NK-92 (cell line): ENCODE results near the gene RNF135.
"Not testable (repeated sequence)": the region's sequence is repeated elsewhere in the genome, so short reads cannot be mapped to it uniquely, and the experiment has no call there.

Experiments
- DNase-seq: peaks from one replicate; lab custom pipeline; 2025; ENCODE audit not compliant: unreplicated experiment; lab: John Stamatoyannopoulos, UW

RNF135 gene

GRCh38 chr17:30954046-30954830 lies 16.6 kb upstream of the RNF135 start:
- no peak for DNase-seq

GRCh38 chr17:30956764-30957374 lies 14.0 kb upstream of the RNF135 start:
- DNase-seq = no peak

DNA sequence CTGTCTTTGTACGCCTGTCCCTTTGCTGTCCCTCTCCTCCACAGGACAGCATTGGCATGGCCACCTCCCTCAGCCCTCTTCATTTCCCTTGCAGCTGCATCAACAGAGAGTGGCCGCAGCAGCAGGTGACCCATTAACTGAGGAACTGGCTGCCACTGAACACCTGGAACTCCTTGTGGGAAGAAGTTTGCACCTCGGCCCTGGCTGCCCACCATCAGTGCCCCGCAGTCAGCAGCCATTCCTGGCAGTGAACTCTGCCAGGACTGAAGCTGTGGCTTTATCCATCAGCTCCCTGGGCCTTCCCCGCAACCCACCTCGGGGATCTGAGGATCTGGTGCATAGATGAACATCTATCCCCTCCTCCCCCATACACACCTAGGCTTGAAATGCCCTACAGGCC lies 13.1 kb upstream of the RNF135 start:
- no peak for DNase-seq

GRCh38 chr17:30958187-30958586 lies 12.7 kb upstream of the RNF135 start:
- DNase-seq = no peak

GRCh38 chr17:30961209-30962188 lies 9.3 kb upstream of the RNF135 start:
- DNase-seq = no peak

DNA sequence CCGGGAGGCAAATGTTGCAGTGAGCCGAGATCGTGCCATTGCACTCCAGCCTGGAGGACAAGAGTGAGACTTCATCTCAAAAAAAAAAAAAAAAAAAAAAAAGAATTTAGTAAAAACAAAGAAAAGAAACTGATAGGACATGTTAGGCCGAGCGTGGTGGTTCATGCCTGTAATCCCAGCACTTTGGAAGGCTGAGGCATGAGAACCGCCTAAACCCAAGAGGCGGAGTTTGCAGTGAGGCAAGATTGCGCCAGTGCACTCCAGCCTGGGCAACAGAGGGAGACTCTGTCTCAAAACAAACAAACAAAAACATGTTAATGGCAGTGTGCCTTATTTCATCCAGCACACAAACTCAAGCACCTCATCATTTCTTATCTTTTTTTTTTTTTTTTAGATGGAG lies 6.5 kb upstream of the RNF135 start:
- not testable (repeated sequence) for DNase-seq

- no peak for DNase-seq
These were observed 6.0 kb upstream of the RNF135 start for GRCh38 chr17:30964876-30965275.

DNA sequence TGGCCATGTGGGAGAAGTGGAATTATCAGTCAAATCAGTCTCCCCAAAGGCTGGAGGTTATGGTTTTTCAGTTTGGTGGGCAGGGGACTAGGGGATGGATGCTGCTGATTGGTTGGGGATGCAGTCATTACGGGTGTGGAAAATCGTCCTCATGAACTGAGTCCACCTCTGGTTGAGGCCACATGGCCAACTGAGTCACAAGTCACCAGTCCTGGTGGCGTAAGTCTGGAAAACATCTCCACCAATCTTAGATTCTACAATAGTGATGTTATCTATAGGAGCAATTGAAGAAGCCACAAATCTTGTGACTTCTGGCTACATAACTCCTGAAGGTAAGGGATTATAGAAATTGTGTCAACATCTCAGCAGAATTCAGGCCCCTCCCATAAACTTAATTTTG lies 5.2 kb upstream of the RNF135 start:
- no peak for DNase-seq

DNA sequence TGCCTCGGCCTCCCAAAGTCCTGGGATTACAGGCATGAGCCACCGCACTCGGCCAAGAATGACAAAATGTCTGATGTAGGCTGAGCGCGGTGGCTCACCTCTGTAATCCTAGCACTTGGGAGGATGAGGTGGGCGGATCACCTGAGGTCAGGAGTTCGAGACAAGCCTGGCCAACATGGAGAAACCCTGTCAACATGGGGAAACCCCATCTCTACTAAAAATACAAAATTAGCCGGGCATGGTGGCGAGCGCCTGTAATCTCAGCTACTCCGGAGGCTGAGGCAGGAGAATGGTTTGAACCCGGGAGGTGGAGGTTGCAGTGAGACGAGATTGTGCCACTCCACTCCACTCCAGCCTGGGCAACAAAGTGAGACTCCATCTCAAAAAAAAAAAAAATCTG lies 2.9 kb upstream of the RNF135 start:
- not testable (repeated sequence) for DNase-seq

DNA sequence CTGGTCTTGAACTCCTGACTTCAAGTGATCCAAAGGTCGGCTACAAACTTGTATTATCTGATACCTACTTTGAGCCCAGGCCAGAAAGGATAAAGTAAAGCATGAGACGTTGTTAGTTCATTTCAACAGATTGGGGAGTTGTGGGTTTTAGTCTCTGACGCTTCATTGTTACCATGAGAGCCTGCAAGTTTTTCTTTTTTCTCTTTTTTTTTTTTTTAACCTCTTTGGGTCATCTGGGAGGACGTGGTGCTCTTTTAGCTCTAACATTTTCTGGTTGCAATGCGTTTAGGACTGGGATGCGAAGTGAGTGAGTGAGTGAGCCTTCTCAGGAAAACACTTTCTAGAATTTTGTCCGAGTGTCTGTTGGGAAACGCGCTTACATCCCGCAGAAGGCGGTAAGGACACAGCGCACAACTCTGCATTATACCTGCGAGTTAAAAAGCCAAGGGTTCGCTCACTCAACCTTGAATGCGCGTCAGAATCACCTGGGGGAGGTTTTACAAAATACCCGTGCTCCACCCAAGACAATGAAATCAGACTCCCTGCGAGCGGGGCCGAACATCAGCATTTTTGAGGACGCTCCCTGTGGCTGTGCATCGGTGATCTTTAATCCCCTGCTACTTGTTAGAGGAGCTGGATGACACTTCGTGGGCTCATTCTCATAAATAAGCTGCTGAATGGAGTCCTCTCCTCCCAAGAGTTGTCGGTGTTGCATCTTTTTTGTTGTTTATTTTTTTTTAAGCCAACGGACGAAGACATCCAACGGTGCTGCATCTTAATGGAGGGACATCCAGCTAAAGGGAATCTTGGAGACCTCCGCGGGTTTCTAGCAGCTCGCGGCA lies 629 bp upstream of the RNF135 start:
- DNase-seq = no peak

DNA sequence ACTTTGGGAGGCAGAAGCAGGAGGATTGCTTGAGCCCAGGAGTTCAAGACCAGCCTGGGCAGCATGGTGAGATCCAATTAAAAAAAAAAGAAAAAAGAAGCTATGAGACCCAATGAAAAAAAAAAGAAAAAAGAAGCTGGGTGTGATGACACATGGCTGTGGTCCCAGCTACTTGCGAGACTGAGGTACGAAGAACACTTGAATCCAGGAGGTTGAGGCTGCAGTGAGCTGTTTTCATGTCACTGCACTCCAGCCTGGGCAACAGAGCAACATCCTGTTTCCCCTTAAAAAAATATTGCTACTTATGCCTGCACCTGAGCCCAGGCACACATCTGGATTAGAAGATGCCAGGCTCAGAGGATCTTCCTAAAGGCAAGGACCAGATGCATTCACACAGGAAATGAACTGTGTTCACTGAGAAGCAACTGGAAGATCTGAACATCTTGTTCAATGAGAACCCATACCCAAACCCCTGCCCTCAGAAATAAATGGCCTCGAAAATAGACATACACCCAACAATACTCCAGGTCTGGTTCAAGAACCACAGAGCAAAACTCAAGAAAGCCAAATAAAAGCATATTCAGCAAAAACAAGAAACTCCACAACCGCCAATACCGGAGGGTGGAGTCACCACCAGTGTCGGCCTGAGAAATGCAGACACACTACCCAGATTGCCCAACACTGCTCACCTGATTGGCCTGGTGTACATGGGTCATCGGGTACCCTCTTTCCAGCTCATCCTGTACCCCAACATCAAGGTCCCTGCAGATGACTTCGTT lies 4.4 kb downstream of the RNF135 start:
- DNase-seq = no peak

DNA sequence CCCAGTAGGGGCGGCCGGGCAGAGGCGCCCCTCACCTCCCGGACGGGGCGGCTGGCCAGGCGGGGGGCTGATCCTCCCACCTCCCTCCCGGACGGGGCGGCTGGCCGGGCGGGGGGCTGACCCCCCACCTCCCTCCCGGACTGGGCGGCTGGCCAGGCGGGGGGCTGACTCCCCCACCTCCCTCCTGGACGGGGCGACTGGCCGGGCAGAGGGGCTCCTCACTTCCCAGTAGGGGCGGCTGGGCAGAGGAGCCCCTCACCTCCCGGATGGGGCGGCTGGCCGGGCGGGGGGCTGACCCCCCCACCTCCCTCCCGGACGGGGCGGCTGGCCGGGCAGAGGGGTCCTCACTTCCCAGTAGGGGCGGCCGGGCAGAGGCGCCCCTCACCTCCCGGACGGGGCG lies 9.1 kb downstream of the RNF135 start:
- not testable (repeated sequence) for DNase-seq

GRCh38 chr17:30981531-30982519 lies 11.0 kb downstream of the RNF135 start:
- no peak for DNase-seq

- no peak for DNase-seq
These were observed 12.0 kb downstream of the RNF135 start for GRCh38 chr17:30982855-30983254.

DNA sequence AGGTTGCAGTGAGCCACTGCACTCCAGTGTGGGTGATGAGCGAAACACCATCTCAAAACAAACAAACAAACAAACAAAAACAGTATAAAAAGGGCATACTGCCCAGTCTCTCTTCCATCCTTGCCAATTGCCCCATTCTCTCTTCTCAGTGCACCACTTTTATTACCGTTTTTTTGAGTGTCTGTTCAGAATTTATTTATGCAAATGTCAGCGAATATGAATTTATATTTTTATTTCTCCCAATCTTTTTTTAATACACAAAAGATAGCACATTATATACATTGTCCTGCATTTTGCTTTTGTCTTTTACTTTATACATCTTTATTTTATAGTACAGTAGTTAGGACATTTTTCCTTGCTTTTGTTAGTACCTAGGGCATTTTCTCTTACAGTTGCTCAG lies 19.6 kb downstream of the RNF135 start:
- DNase-seq = no peak

GRCh38 chr17:30992551-30992950 lies 21.7 kb downstream of the RNF135 start:
- DNase-seq = no peak

GRCh38 chr17:30995347-30995746 lies 24.5 kb downstream of the RNF135 start:
- no peak for DNase-seq

GRCh38 chr17:30996486-30996885 lies 25.6 kb downstream of the RNF135 start:
- DNase-seq = no peak

- no peak for DNase-seq
These were observed 26.4 kb downstream of the RNF135 start for GRCh38 chr17:30997270-30997669.
